Esophagus squamous epithelium (tissue), 4 donors: ENCODE measurements around the gene GPR179.

ENCODE experiments used
- CTCF ChIP-seq, 6 experiments: fragments of 450-650 bp in 4 of 6; fragments of 200-600 bp in 2 of 6; sonication (generic) in 2 of 6; IDR thresholded peaks; one replicate each; pipeline ENCODE4 v1.5.1; 2016 to 2019; ENCODE audit warnings: antibody characterized with exemption in 6 of 6, mild to moderate bottlenecking in 4 of 6, moderate library complexity in 4 of 6
- POLR2A ChIP-seq, 4 donors: fragments of 450-650 bp; IDR thresholded peaks; one replicate each; pipeline ENCODE4 v1.6.1; 2017; ENCODE audit warnings: antibody characterized with exemption in 4 of 4, mild to moderate bottlenecking in 4 of 4, moderate library complexity in 3 of 4

GRCh38 chr17:38329808-38330730, 13.7 kb downstream of the GPR179 start:
- TF ChIP-seq CTCF (IDR thresholded peaks at IDR 0.05) (no peak), POLR2A (IDR thresholded peaks at IDR 0.05) (no peak)
